Measurements from ENCODE around the gene RHEX.
A peak's percentile ranks its signal among the peaks of the same experiment; 100 is the strongest.
"Not testable (repeated sequence)": the region's sequence is repeated elsewhere in the genome, so short reads cannot be mapped to it uniquely, and the experiment has no call there.

Gene RHEX

DNA sequence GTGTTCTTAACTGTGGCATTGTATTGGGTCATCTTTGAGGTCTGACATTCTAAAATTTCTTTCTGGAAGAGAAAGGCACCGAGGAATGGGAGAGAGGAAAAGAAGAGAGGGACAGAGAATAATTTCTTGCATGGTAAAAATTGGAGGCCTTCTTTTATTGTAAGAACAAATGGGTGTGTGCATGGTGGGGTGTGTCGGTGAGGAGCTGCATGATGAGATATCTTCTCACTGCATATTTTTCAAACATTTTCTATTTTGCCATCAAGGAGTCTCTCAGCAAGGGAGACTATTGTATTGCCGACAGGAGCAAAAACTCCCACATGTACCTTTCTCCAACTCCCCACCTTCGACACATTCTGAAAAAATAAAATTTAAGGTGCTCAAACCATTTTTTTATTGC is 22.8 kb upstream of the RHEX start:
- DNase-seq = no peak

DNA sequence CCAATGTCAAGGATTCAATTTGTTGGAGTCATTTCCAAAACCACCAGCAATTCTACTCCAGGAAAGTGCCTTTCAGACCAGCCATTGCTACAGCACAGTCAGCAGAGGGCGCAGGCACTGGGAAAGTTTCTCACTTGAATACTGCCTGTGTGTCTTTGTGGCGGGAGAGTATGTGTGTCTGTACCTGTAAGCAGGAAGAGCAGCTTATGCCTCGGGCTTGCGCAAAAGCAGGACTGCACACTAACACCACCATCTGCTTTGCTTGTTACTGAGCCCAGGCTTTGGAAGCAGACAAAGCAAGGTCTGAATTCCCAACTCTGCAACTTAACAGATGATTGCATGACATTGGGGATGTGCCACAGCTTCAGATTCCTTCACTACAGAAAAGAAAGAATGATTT is 22.3 kb upstream of the RHEX start:
- DNase-seq = peak in 42 of 56 donors; percentile 5 to 80 (median 36)

DNA sequence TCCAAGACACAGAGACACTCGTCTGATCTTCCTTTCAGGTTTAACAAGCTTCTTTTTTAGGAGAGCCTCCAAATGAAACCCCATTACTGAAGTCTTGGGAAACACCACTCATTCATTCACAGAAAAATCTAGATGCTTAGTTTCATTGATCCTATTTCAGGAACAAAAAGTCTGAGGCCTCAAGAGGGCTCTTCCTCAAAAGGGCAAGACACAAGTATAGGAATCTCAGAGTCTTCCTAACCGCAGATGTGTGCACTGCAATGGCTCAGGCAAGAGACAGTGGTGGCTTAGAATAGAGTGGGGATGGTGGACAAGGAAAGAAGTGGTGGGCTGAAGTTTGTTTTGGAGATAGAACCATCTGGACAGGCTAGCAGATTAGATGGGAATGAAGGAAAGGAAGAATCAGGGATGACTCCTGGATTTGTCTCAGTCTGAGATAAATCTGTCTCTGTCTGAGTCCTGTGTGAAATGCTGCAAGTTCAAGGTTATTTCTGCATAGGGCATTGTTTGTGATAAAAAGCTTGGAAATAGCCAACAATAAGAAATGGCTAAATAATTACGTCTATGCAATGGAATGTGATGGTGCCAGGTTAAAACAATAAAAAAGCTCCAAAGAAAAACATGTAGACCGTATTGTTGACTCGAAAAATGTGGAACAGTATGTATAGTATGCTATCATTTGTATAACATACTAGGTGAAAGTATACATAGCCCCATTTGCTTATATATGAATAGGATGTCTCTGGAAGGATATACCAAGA is 20.4 kb upstream of the RHEX start:
- peak in 1 of 56 donors; percentile 7 for DNase-seq

DNA sequence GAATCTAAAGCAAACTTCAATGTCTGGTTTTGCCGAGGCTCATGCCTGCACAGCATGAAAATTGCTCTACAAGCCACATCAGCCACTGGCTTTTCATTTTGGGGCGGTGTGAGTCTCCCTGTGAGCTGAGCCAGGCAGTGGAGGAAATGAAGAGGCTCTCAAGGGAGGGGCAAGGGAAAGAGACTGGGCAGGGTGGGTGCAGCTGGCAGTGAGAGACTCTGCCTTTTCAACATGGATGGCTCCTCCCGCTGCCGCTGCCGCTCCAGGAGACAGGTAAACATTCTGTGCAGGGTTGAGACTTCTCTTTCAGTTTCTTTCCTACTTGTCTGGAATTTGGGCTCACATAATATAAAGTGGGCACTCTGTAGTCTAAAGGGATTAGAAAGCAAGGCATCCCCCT is 17.9 kb upstream of the RHEX start:
- no peak for DNase-seq

DNA sequence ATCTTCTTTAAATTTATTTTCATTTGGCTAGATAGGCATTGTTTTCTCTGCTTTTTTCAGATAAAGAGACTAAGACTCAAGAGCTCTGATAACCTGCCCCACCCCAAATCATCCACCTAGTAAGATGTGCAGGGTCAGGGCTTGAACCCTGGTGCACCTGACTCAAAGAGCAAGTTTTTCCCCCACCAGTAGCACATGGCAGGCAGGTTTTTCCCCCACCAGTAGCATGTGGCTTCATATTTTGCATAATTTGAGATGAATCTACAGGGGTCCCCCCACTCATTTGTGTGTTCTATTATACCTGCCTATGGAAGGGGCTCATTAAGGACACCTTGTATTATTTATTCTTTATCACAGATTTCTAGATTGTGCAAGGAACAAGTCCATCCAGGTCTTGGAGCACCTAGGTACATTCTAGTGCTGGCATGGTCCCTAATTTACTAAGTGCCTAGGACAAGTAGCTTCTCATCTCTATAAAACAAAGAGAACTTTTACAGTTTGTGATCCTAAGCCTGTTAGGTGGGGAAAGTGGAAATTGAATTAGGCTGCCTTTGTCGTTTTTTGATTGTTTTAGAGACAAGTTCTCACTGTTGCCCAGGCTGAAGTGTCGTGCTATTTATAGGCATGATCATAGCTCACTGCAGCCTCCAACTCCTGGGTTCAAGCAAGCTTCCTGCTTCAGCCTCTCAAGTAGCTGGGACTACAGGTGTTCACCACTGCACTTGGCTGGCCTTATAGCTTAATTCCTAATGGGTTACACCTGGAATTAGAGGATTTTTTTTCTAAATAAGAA is 16.1 kb upstream of the RHEX start:
- DNase-seq = no peak

DNA sequence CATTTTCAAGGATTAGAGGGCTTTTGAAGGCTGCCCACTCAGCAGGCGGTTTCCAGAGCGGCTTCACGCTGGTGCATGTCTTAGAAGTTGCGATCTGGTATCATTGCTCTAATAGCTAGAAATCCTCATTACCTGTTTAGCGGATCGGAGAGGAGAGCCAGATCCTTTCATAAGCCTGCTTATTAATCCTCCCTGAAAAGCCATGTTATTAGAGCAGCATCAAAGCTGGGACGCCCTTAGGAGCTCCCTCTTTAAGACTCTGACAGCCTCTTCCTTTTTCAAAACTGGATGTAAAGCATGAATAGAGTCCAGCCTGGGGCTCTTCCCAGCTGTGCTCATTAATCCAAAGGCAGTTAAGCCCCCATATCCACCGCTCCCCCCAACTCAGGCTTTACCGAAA is 15.4 kb upstream of the RHEX start:
- no peak for DNase-seq

DNA sequence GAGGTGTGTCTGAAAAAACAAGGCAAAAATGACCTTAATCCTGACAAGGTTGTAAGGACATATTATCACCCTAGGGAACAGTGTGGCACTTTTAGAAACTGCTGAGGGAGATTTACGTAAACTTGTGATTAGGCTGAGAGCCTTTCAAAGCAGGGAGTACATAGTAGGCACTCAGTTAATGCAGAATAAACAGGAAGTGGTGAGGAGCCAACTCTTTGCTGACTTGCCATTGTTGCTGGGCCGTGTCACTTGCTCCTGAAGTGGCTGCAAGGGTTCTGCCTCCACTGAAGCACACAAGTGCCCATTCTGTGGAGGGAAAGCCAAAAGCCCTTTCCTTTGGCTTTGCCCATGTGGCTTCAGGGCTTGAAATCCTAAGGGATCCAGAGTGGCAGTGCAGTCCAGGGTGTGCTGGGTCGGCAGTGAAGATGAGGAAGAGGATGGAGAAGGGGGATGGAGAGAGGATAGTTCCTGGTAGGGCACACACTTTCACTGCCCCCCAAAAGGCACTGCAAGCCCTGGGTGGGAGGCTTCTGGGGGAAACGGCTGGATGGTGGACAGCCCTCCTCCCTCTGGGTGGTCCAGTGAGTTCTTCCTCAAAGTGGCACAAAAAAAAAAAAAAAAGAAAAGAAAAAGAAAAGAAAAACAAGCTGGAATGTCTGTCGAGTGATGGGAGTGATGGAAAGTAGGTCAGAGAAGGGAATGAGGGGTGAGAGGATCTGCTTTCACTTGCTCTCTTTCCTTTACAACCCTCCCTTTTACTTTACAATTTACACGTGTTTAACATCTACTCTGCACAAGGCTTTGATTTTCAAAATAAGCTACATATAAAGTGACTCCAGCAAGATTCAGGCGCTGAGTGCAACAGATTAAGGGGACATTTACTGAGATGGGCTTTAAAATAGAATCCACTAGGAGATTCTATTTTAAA is 13.7 kb upstream of the RHEX start:
- no peak for DNase-seq

DNA sequence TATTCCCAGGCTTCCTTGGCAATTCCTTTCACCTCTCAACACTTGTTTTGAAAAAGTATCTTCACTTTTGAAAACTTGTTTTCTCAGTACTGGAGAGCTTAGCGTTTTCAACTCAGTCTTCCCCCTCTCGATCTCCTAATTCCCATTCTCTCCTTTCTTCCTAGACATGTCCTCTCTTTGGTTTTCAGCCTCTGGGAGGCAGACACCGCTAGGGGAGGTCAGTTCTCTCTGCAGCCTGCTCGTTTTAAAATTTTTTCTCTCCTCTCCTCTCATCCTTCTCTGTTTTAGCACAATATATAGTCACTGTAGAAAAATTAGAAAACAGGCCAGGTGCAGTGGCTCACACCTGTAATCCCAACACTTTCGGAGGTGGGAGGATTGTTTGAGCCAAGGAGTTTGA is 12.6 kb upstream of the RHEX start:
- no peak for DNase-seq

DNA sequence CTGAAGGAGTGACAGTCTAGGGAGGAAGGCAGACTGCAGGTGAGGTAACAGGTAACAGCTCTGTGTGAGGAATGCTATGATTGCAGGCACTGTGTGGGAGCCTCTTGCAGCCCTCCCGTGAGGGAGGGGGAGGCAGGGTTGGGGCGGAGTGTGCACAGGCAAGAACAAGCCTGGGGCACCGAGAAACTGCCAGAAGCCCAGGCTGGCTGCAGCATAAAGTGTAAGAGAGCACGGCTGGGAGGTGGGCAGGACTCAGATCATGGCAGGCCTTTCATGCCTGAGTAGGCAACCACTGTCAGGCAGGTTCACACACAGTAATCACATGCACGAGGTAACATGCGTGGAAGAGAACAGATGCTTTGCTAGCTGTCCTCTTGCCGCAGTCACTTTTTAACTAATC is 11.3 kb upstream of the RHEX start:
- no peak for DNase-seq

DNA sequence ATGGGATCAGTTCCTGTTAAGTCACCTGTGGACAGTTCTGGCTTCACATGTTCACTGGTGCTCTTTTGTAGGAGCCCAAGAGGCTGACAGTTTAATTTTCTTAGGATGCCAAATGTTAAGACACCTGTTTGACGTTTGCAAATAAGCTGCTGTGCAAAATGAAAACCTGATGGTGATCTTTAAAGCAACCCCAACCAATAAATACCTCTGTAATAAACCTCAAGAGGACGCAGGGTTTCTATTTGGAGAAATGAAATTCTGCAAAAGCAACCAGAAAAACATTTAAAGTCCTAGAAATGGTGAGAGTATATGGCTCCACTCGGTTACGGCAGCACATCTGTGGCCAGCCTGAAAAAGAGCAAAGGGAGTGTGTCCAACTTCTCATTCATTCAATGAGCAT is 5.7 kb upstream of the RHEX start:
- no peak for DNase-seq

DNA sequence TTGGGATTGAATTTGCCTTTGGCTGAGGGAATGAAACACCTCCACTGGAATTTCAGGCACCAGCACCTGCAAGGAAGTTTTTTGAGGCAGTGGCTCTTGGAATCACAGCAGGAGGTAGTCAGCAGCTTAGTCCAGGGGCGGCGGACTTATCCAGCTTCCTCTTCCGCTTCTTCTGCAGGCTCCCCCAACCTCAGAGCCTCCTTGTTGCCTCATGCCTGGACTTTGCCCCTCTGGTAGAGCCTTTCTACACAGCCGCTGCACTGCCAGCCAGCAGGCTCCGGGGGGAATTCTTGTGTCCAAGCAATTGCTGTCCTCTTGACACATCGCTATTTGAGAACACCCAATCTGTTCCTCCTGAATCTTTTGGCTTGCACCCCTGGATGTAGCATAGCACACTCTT is 4.4 kb upstream of the RHEX start:
- DNase-seq = peak in 3 of 56 donors; percentile 2 to 14 (median 4)

DNA sequence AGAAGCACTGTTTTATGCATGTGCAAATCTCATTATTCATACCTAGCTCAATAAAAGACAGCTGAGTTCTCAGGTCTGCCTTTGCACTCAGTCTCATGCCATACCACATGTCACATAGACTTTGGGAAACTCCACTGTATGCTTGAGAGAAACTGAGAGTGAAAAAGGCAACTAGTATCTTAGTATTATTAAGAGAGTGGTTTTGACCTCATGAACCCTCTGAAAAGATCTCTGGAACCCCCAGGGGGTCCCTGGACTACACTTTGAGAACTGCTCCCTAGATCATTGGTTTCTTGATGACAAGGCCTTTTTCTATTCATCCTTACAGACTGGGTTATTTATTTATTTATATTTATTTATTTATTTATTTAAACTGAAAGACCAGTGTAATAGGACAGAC is 3.7 kb upstream of the RHEX start:
- DNase-seq = no peak

DNA sequence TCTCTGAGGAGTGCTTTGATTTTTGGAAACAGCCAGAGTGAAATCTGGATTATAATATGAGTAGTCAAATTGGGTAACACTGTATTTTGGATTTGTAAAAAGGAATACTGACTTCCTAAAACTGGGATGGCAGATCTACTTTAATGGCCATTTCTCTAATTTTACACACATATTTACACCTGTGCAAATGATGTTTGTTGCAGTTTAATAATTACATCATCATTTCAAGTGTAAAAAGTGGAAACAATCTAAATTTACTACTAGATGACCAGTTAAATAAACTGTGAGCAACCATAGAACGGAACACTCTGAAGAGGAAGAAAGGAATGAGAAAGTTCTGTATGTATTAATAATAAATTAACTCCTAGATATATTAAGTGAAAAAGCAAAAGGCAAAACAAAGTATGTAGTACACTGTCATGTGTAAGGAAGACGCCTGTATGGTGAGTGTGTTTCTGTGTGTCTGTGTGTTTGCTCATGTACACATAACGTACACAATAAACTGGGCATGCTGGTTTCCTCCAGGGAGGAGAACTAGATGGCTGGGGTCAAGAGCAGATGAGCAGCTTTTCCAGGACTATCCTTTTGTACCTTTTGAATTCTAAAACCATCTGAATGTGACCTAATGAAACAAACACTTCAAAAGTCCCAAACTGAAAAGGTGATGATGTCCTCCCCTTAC is 2.9 kb upstream of the RHEX start:
- DNase-seq = no peak

DNA sequence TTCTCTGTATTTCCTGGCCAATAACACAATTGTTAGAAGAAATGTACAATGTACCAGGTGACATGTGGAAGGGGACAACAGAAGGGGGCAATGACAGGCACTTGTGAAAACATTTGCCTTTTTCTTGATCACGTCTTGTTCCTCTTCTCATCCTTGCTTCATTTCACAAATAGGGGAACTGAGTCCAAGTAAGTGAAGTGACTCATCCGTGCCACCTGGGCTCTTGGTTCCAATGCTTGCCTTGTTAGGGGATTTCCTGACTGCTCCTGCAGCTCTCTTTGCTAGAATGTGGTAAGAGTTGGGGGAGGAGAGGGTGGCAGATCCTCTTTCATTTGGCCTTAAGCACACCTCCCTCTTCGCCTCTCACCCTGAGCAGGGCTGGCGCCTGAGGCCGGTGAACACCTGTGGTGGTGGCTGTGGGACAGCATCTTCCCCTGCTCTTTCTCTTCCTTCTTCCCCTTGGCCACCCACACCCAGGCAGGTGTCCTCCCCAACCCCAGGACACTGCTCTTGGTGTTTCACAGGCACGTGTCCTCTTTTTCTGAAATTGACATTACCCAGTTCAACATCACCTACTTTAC is 2.2 kb upstream of the RHEX start:
- no peak for DNase-seq

DNA sequence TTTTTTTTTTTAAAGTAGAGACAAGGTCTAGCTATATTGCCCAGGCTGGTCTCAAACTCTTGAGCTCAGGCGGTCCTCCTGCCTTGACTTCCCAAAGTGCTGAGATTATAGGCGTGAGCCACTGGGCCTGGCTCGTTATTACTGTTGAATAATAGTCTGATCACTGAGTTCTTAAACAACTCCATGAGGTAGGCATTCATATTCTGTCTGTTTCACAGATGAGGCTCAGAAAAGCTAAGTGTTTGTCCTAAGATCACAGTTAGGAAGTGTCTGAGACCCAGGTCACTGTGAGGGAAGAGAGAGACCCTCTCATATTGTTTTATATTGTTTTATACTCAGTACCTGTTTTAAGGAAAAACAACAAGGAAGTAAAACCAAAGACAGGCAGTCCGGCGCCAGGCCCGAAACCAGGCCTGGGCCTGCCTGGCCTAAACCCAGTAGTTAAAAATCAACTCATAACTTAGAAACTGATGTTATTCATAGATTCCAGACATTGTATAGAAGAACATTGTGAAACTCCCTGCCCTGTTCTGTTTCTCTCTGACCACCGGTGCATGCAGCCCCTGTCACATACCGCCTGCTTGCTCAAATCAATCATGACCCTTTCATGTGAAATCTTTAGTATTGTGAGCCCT is 625 bp upstream of the RHEX start:
- not testable (repeated sequence) for DNase-seq

DNA sequence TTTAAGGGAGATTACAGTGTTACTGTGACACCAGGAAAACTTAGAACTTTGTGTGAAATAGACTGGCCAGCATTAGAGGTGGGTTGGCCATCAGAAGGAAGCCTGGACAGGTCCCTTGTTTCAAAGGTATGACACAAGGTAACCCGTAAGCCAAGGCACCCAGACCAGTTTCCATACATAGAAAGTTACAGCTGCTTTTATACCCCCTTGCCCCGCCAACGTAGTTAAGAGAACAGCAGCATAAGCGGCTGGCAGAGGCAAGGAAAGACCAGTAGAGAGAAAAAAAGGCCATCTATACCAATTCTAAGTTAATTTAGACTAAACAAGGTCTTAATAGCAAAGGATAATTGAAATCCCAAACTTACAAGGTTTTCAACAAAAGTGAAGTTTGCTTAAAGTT is 643 bp downstream of the RHEX start:
- not testable (repeated sequence) for DNase-seq

DNA sequence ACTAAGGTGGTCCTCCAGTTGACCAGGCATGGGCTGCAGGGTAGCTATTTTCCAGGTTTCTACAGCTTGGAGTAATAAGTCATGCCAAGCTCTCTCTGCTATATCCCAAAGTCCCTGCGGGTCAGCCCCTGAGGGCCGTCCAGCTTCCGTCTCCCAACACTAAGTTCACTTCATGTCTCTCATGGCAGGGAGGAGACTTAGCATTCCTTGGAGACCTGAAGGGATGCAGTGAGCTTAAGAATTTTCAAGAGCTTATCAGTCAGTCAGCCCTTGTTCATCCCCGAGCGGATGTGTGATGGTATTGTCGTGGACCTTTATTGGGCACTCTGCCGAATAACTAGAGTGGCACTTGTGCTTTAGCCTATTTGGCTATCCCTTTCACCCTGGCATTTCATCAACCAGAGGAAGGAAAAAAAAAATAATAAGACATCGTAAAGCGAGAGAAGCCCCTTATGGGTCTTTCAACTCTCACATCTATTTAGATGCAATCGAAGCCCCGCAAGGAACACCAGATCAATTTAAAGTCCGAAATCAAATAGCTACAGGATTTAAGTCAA is 2.2 kb downstream of the RHEX start:
- DNase-seq = not testable (repeated sequence)

DNA sequence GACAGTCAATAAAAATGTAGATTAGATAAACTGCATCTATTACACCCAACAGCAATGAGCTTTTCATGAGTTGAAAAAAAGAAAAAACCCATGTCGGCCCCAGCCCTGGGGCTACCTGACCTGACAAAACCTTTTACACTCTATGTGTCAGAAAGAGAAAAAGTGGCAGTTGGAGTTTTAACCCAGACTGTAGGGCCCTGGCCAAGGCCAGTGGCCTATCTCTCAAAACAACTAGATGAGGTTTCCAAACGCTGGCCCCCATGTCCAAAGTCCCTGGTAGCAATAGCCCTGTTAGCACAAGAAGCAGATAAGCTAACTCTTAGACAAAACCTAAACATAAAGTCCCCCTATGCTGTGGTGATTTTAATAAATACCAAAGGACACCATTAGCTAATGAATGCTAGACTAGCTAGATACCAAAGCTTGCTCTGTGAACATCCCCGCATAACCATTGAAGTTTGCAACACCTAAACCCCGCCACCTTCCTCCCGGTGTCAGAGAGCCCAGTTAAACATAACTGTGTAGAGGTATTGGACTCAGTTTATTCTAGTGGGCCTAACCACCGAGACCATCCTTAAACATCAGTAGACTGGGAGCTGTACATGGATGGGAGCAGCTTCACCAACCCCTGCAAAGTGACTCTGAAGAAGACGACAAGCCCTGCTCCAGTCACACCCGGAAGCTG is 2.8 kb downstream of the RHEX start:
- DNase-seq = not testable (repeated sequence)

DNA sequence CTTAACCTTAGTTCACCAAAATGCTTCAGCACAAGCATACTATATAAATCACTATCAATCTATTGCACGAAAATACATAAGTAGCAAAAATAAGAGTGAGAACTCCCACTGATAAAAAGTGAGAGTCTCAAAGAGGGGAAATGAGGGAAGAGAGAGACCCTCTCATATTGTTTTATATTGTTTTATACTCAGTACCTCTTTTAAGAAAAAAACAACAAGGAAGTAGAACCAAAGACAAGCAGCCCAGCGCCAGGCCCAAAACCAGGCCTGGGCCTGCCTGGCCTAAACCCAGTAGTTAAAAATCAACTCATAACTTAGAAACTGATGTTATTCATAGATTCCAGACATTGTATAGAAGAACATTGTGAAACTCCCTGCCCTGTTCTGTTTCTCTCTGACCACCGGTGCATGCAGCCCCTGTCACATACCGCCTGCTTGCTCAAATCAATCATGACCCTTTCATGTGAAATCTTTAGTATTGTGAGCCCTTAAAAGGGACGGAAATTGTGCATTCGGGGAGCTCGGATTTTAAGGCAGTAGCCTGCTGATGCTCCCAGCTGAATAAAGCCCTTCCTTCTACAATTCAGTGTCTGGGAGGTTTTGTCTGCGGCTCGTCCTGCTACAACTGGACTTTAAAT is 5.4 kb downstream of the RHEX start:
- not testable (repeated sequence) for DNase-seq

All from amygdala (tissue), 56 donors.